HepG2 (cell line): Measurements from ENCODE around the gene SPTSSA. TPM values are rescaled to one million over a fixed set of nuclear protein-coding genes. Genes with fewer than 3 reads are reported as not detected.

Source experiments
- ARID3A ChIP-seq: IDR thresholded peaks from 2 replicates; pipeline ENCODE4 v1.6.1; 2012; ENCODE audit warnings: low read depth, low read length, improper control_type of control experiment
- CBX1 ChIP-seq: IDR thresholded peaks from one replicate; pipeline ENCODE4 v1.6.1; 2016; ENCODE audit warnings: antibody characterized with exemption, low read depth
- CENPBD1 ChIP-seq: sonication (generic); formaldehyde crosslinking; IDR thresholded peaks from 2 replicates; pipeline ENCODE4 v1.8.0; 2022; ENCODE audit warnings: missing genetic modification reagents, low read depth, mild to moderate bottlenecking, borderline replicate concordance
- FOXK2 ChIP-seq: fragments of 450-650 bp; IDR thresholded peaks from 2 replicates; pipeline ENCODE4 v1.6.1; 2016
- GTF3A ChIP-seq: sonication (generic); formaldehyde crosslinking; conservative IDR thresholded peaks from 2 replicates; pipeline ENCODE4 v1.4.0; 2020; ENCODE audit warnings: mild to moderate bottlenecking, missing genetic modification reagents
- HCFC1 ChIP-seq: fragments of 150-350 bp; IDR thresholded peaks from 2 replicates; pipeline ENCODE4 v1.6.1; 2014; ENCODE audit warnings: low read depth, low read length
- KAT8 ChIP-seq: IDR thresholded peaks from 2 replicates; pipeline ENCODE4 v1.6.1; 2016; ENCODE audit warnings: missing genetic modification reagents, missing compliant biosample characterization
- MATR3 ChIP-seq: sonication (generic); formaldehyde crosslinking; IDR thresholded peaks from 2 replicates; pipeline ENCODE4 v1.4.0; 2020; ENCODE audit warnings: missing genetic modification reagents
- NFATC3 ChIP-seq: sonication (generic); formaldehyde crosslinking; IDR thresholded peaks from 2 replicates; pipeline ENCODE4 v1.5.1; 2020; ENCODE audit warnings: mild to moderate bottlenecking, missing genetic modification reagents
- NFE2 ChIP-seq: sonication (generic); formaldehyde crosslinking; IDR thresholded peaks from 2 replicates; pipeline ENCODE4 v1.4.0; 2020; ENCODE audit warnings: missing genetic modification reagents
- NFYB ChIP-seq: sonication (generic); formaldehyde crosslinking; IDR thresholded peaks from 2 replicates; pipeline ENCODE4 v1.4.0; 2020; ENCODE audit warnings: missing genetic modification reagents
- NR1H2 ChIP-seq: sonication (generic); formaldehyde crosslinking; IDR thresholded peaks from 2 replicates; pipeline ENCODE4 v1.8.1; 2022; ENCODE audit warnings: low read depth, missing genetic modification reagents, borderline replicate concordance
- RARA ChIP-seq: IDR thresholded peaks from 2 replicates; pipeline ENCODE4 v1.6.1; 2016; ENCODE audit warnings: missing genetic modification reagents, missing compliant biosample characterization
- ZBED4 ChIP-seq: sonication (generic); formaldehyde crosslinking; IDR thresholded peaks from 2 replicates; pipeline ENCODE4 v1.4.0; 2020; ENCODE audit warnings: missing genetic modification reagents, borderline replicate concordance
- ZEB1 ChIP-seq: IDR thresholded peaks from 2 replicates; pipeline ENCODE4 v1.6.1; 2012; ENCODE audit warnings: mild to moderate bottlenecking, low read depth, inconsistent platforms; ENCODE audit not compliant: insufficient replicate concordance
- ZNF207 ChIP-seq: fragments of 450-650 bp; IDR thresholded peaks from 2 replicates; pipeline ENCODE4 v1.6.1; 2016; ENCODE audit warnings: antibody characterized with exemption, borderline replicate concordance
- ZNF235 ChIP-seq: sonication (generic); formaldehyde crosslinking; IDR thresholded peaks from 2 replicates; pipeline ENCODE4 v1.8.1; 2023; ENCODE audit warnings: mild to moderate bottlenecking, missing genetic modification reagents, borderline replicate concordance
- ZNF263 ChIP-seq: sonication (generic); formaldehyde crosslinking; IDR thresholded peaks from 2 replicates; pipeline ENCODE4 v1.4.0; 2020; ENCODE audit warnings: missing genetic modification reagents
- ZNF503 ChIP-seq: sonication (generic); formaldehyde crosslinking; IDR thresholded peaks from 2 replicates; pipeline ENCODE4 v1.4.0; 2020; ENCODE audit warnings: missing genetic modification reagents
- ZNF512 ChIP-seq: sonication (generic); formaldehyde crosslinking; IDR thresholded peaks from 2 replicates; pipeline ENCODE4 v1.4.0; 2020; ENCODE audit warnings: mild to moderate bottlenecking, missing genetic modification reagents
- ZNF766 ChIP-seq: sonication (generic); formaldehyde crosslinking; IDR thresholded peaks from 2 replicates; pipeline ENCODE4 v1.5.0; 2020; ENCODE audit warnings: missing genetic modification reagents, borderline replicate concordance
- polyA plus RNA-seq, 8 experiments: library from polyadenylated mRNA; depleted of rRNA in 3 of 8; stranded (reverse) in 7 of 8; unstranded in 1 of 8; fragments of >200 nt; fragmentation: Illumina TruSeq in 4 of 8; extraction: Trizol in 4 of 8; gene quantifications; 2 replicates each; pipeline versions ENCODE4 v1.2.1 to v1.2.3, GENCODE V29; 2011 to 2016; ENCODE audit warnings: low read depth in 4 of 8, missing spikeins in 1 of 8, mixed read lengths in 1 of 8; ENCODE audit not compliant: insufficient read depth in 1 of 8
- total RNA-seq, 5 experiments: library from RNA; depleted of rRNA; stranded (reverse); fragments of >200 nt; fragmentation: Illumina TruSeq; extraction: Trizol; gene quantifications; 2 replicates each; pipeline ENCODE4 v1.2.3, GENCODE V29; 2016; ENCODE audit warnings: low read depth in 1 of 5

SPTSSA gene
- total and polyA plus RNA-seq, 2 of the 13 experiments (the other 11 are each of a cell fraction or from before 2014, with no cell fraction given): 19.1 to 86.1 TPM

- TF ChIP-seq ZNF503 (CRISPR knock-in tag) (no peak), GTF3A (CRISPR knock-in tag) (no peak), FOXK2 (no peak), MATR3 (CRISPR knock-in tag) (no peak), ARID3A (0 out of 2 replicates have a peak, but pooled peaks have one; percentile 56), NFATC3 (no peak), NFYB (CRISPR knock-in tag) (no peak), ZNF207 (no peak), ZNF766 (CRISPR knock-in tag) (no peak), KAT8 (no peak), NFE2 (CRISPR knock-in tag) (no peak), ZBED4 (CRISPR knock-in tag) (no peak), ZNF512 (CRISPR knock-in tag) (no peak), CBX1 (no peak), ZNF235 (no peak), HCFC1 (no peak), ZEB1 (peak; percentile 49), RARA (CRISPR knock-in tag) (0 out of 2 replicates have a peak, but pooled peaks have one; percentile 26), NR1H2 (no peak), ZNF263 (CRISPR knock-in tag) (no peak), CENPBD1 (no peak)
Measured at GRCh38 chr14:34498684-34499412, 36.8 kb upstream of the SPTSSA start (continued).
